Measurements from ENCODE around the gene CACNA1C. TPM values are rescaled to one million over a fixed set of nuclear protein-coding genes. Genes with fewer than 3 reads are reported as not detected.

Gene CACNA1C
- total RNA-seq, 2 experiments from 2014 or later = 0.69 to 1.4 TPM

DNA sequence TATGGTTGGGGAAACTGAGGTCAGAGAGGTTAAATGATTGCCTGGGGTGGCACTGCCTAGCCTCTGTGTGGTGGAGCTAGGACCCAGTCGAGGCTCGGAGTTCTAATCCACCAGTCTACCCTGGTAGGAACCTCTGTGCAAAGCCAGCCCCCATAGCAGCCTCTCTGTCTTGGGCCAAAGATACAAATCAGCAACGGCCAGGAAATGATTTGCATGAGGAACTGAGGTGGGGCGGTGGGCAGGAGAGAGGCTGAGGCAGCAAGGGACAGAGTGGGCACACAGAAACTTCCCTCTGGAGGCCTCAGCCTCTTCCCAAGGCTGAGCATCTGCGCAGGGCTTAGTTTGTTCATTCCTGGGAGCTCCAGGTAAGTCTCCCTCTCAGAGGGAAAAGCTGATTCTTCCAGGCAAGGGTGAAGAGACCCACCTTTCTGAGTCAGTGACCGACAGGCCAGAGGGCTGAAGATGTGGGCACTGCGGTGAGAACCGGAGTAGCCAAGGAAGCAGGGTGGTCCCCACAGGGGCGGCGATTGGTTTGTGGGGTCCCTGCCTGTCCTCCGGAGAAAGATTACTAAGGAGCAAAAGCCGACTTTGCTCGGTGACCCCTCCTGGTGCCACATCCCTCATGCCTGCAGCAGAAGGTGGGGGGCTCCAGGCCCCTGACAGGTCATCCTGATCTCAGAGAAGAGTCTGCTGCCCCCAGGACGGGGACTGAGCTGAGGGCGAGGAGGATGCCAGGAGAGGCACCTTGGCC lies 134.6 kb downstream of the CACNA1C start:
- peak overlapping the region; percentile 81 for H3K4me2 ChIP-seq (ENCODE audit: low read length)
- peaks cover 68% of the 10 kb centered on the region for H3K4me1 ChIP-seq (ENCODE audit: insufficient read depth, low read length, poor library complexity, severe bottlenecking)
- H3K9me3 ChIP-seq (ENCODE audit: low read length) = no peaks in the 10 kb centered on the region
- peak overlapping the region; percentile 68 for H3K27ac ChIP-seq (ENCODE audit: low read depth, low read length, poor library complexity, severe bottlenecking)
- peaks cover 14% of the 10 kb centered on the region; the same call in 1 of the 2 replicates for H3K79me2 ChIP-seq (ENCODE audit: insufficient read depth, low read depth, low read length)
- H2AFZ ChIP-seq (ENCODE audit: low read length) = peak overlapping the region; percentile 16; the same call in 1 of the 2 replicates
- TF ChIP-seq, protein P1, sequence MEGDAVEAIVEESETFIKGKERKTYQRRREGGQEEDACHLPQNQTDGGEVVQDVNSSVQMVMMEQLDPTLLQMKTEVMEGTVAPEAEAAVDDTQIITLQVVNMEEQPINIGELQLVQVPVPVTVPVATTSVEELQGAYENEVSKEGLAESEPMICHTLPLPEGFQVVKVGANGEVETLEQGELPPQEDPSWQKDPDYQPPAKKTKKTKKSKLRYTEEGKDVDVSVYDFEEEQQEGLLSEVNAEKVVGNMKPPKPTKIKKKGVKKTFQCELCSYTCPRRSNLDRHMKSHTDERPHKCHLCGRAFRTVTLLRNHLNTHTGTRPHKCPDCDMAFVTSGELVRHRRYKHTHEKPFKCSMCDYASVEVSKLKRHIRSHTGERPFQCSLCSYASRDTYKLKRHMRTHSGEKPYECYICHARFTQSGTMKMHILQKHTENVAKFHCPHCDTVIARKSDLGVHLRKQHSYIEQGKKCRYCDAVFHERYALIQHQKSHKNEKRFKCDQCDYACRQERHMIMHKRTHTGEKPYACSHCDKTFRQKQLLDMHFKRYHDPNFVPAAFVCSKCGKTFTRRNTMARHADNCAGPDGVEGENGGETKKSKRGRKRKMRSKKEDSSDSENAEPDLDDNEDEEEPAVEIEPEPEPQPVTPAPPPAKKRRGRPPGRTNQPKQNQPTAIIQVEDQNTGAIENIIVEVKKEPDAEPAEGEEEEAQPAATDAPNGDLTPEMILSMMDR (conservative IDR thresholded peaks at IDR 0.05; ENCODE audit: low read length) = no peak
- ChIA-PET POLR2A (interaction anchor here (1.2 to 2.1 kb wide), 3 partner anchors 14 to 96 kb away, joined by 3 to 6 read pairs (median 3); no protein-coding TSS in a partner anchor), CTCF (ENCODE audit: unreplicated experiment) (interaction anchor here (0.5 to 1.6 kb wide), 3 partner anchors 30 to 97 kb away, joined by 3 to 6 read pairs (median 3); no protein-coding TSS in a partner anchor)
- DNase-seq (ENCODE audit: low spot score) = peak; percentile 81
- no peaks in the 10 kb centered on the region for H4K20me1 ChIP-seq (ENCODE audit: insufficient read depth, low read length)
- no peaks in the 10 kb centered on the region for H3K9me2 ChIP-seq (ENCODE audit: insufficient read depth, low read length)
- intact Hi-C loops (cut with micrococcal nuclease; ENCODE audit: unreplicated experiment) = loop anchor here (1.0 to 2.0 kb wide), 2 partner anchors 62 to 97 kb away; no protein-coding TSS in a partner anchor
- peaks cover 12% of the 10 kb centered on the region; the same call in 1 of the 2 replicates for H3K36me3 ChIP-seq (ENCODE audit: insufficient read depth, low read length)
- peak overlapping the region; percentile 85 for H3K4me3 ChIP-seq (ENCODE audit: low read depth, low read length, poor library complexity, severe bottlenecking)
- TSS peak; percentile 52 for BruUV-seq (replicated peaks)

DNA sequence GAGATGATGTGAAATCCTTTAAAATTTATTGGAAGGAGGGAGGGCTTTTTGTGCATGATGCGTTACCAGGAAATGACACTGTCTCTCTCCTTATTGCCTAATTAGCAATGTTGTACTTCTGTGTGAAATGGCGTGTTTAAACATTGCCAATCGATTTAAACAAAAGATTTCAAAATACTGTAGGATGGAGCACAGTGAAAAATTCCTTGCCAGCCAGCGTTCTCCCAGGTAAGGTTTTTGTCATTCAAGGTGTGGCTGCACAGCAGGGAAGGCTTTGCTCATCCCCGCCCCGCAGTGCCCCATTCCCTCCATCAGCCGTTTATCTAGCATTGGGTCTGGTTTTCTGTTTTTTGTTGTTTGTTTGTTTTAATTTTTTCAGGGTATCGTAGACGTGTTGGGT lies 137.3 kb downstream of the CACNA1C start:
- no TSS peak for BruUV-seq (replicated peaks)
- H3K4me2 ChIP-seq (ENCODE audit: low read length) = peak overlapping the region; percentile 54
- H3K27ac ChIP-seq (ENCODE audit: low read depth, low read length, poor library complexity, severe bottlenecking) = no peak overlapping the region
- POLR2A ChIA-PET = no interaction called here
- H3K36me3 ChIP-seq (ENCODE audit: insufficient read depth, low read length) = peaks cover 12% of the 10 kb centered on the region; the same call in 1 of the 2 replicates
- no peaks in the 10 kb centered on the region for H4K20me1 ChIP-seq (ENCODE audit: insufficient read depth, low read length)
- H3K4me1 ChIP-seq (ENCODE audit: insufficient read depth, low read length, poor library complexity, severe bottlenecking) = peaks cover 66% of the 10 kb centered on the region
- H3K9me3 ChIP-seq (ENCODE audit: low read length) = no peaks in the 10 kb centered on the region
- H3K79me2 ChIP-seq (ENCODE audit: insufficient read depth, low read depth, low read length) = peaks cover 14% of the 10 kb centered on the region; the same call in 1 of the 2 replicates
- peak overlapping the region; percentile 29 for H3K4me3 ChIP-seq (ENCODE audit: low read depth, low read length, poor library complexity, severe bottlenecking)
- CTCF ChIA-PET (ENCODE audit: unreplicated experiment) = no interaction called here
- H2AFZ ChIP-seq (ENCODE audit: low read length) = no peak overlapping the region
- DNase-seq (ENCODE audit: low spot score) = no peak
- H3K9me2 ChIP-seq (ENCODE audit: insufficient read depth, low read length) = no peaks in the 10 kb centered on the region
- intact Hi-C loops (cut with micrococcal nuclease; ENCODE audit: unreplicated experiment) = no loop called here
- TF ChIP-seq, protein P1 (conservative IDR thresholded peaks at IDR 0.05; ENCODE audit: low read length) = no peak
- TF ChIP-seq EZH2phosphoT487 (IDR thresholded peaks at IDR 0.05; ENCODE audit: borderline replicate concordance, low read depth, low read length) = no peak
